Keratinocyte (primary cell): Measurements from ENCODE around the gene F2. TPM values are rescaled to one million over a fixed set of nuclear protein-coding genes. Genes with fewer than 3 reads are reported as not detected.

Experiments used
- DNase-seq: peaks from one replicate; pipeline ENCODE4 v3.0.0-alpha.2; 2011; ENCODE audit warnings: low read depth, missing footprints, low spot score
- FAIRE-seq: peaks from 2 replicates; lab custom pipeline; 2011; peaks lifted over from hg19 to GRCh38; lab: Jason Lieb, UNC
- H2AFZ ChIP-seq: 2 replicates; pipeline ENCODE4 v1.6.0; 2012; ENCODE audit warnings: low read length, control low read depth, inconsistent platforms; ENCODE audit not compliant: control insufficient read depth
- H3K27ac ChIP-seq: 2 replicates; pipeline ENCODE4 v1.5.1; 2011; ENCODE audit warnings: low read length; ENCODE audit not compliant: control insufficient read depth, insufficient read depth
- H3K27me3 ChIP-seq: 3 replicates; pipeline ENCODE4 v1.6.0; 2011; ENCODE audit warnings: low read length; ENCODE audit not compliant: control insufficient read depth, insufficient read depth; ENCODE audit errors: extremely low read depth
- H3K36me3 ChIP-seq, 2 experiments: 2 replicates in 1 of 2; 3 replicates in 1 of 2; pipeline ENCODE4 v1.5.1; 2011; ENCODE audit warnings: low read length in 2 of 2, mild to moderate bottlenecking in 1 of 2; ENCODE audit not compliant: control insufficient read depth in 2 of 2, insufficient read depth in 2 of 2; ENCODE audit errors: extremely low read depth in 1 of 2
- H3K4me1 ChIP-seq: 3 replicates; pipeline ENCODE4 v1.5.1; 2011; ENCODE audit warnings: low read length; ENCODE audit not compliant: control insufficient read depth, insufficient read depth; ENCODE audit errors: extremely low read depth
- H3K4me2 ChIP-seq: 3 replicates; pipeline ENCODE4 v1.6.0; 2011; ENCODE audit warnings: low read depth, low read length; ENCODE audit not compliant: control insufficient read depth, insufficient read depth; ENCODE audit errors: extremely low read depth
- H3K4me3 ChIP-seq, 3 experiments: fragments of 200-600 bp in 1 of 3; sonication (generic) in 1 of 3; 2 replicates in 2 of 3; 3 replicates in 1 of 3; pipeline ENCODE4 v1.5.1; 2011 to 2016; ENCODE audit warnings: low read length in 3 of 3, mild to moderate bottlenecking in 3 of 3, control low read depth in 2 of 3, inconsistent platforms in 1 of 3, low read depth in 1 of 3, mixed read lengths in 1 of 3, mixed run types in 1 of 3, moderate library complexity in 1 of 3; ENCODE audit not compliant: control insufficient read depth in 2 of 3, insufficient read depth in 2 of 3; ENCODE audit errors: extremely low read depth in 1 of 3
- H3K79me2 ChIP-seq: 2 replicates; pipeline ENCODE4 v1.6.0; 2012; ENCODE audit warnings: low read length; ENCODE audit not compliant: control insufficient read depth, insufficient read depth
- H3K9ac ChIP-seq: 3 replicates; pipeline ENCODE4 v1.6.0; 2011; ENCODE audit warnings: low read length; ENCODE audit not compliant: control insufficient read depth, insufficient read depth; ENCODE audit errors: extremely low read depth
- H3K9me1 ChIP-seq: 3 replicates; pipeline ENCODE4 v1.6.0; 2011; ENCODE audit warnings: low read length; ENCODE audit not compliant: control insufficient read depth, insufficient read depth; ENCODE audit errors: extremely low read depth
- H3K9me3 ChIP-seq: 2 replicates; pipeline ENCODE4 v1.5.1; 2012; ENCODE audit warnings: low read depth, low read length; ENCODE audit not compliant: control insufficient read depth
- H4K20me1 ChIP-seq: 3 replicates; pipeline ENCODE4 v1.6.0; 2011; ENCODE audit warnings: low read length; ENCODE audit not compliant: control insufficient read depth, insufficient read depth; ENCODE audit errors: extremely low read depth
- EZH2 ChIP-seq: IDR thresholded peaks from one replicate; pipeline ENCODE4 v1.6.1; 2012; ENCODE audit warnings: inconsistent platforms, mild to moderate bottlenecking, low read length, moderate library complexity
- dilution Hi-C: fragments of 300-500 bp; cut with MboI; formaldehyde crosslinking; loops from one replicate; pipeline ENCODE4 v1.7.0; 2020; ENCODE audit warnings: low sequenced_read_pairs; ENCODE audit not compliant: extremely low pct_ligation_motif_present
- polyA plus RNA-seq, 5 experiments: library from polyadenylated mRNA; depleted of rRNA in 3 of 5; stranded (reverse) in 3 of 5; stranded (forward) in 1 of 5; unstranded in 1 of 5; fragments of >200 nt; gene quantifications; 1 replicate in 1 of 5; 2 replicates in 3 of 5; 3 replicates in 1 of 5; pipeline versions ENCODE4 v1.2.1 to v1.2.3, GENCODE V29; 2011 to 2012; ENCODE audit warnings: missing spikeins in 2 of 5, low read depth in 1 of 5, low replicate concordance in 1 of 5
- TF ChIP-seq, protein P1 (sequence below), 3 experiments: IDR thresholded peaks in 1 of 3; conservative IDR thresholded peaks in 1 of 3; optimal IDR thresholded peaks in 1 of 3; 2 replicates in 2 of 3; 3 replicates in 1 of 3; pipeline versions ENCODE3 to v1.5.1; 2011; ENCODE audit warnings: low read length in 3 of 3, mild to moderate bottlenecking in 3 of 3, moderate library complexity in 2 of 3, control low read depth in 1 of 3, inconsistent platforms in 1 of 3; ENCODE audit not compliant: insufficient read depth in 2 of 3; ENCODE audit errors: extremely low read depth in 1 of 3

The F2 gene
- polyA plus RNA-seq, 1 donor (not counting 4 experiments of a cell fraction or from before 2014, with no cell fraction given), result not detected

GRCh38 chr11:46697303-46697702 is 21.7 kb upstream of the F2 start:
- H3K9me3 ChIP-seq, result no peaks in the 10 kb centered on the region
- no peaks in the 10 kb centered on the region for H4K20me1 ChIP-seq
- no peaks in the 10 kb centered on the region for H3K9me1 ChIP-seq
- no peak for DNase-seq
- H2AFZ ChIP-seq, result no peak overlapping the region
- TF ChIP-seq, protein P1, sequence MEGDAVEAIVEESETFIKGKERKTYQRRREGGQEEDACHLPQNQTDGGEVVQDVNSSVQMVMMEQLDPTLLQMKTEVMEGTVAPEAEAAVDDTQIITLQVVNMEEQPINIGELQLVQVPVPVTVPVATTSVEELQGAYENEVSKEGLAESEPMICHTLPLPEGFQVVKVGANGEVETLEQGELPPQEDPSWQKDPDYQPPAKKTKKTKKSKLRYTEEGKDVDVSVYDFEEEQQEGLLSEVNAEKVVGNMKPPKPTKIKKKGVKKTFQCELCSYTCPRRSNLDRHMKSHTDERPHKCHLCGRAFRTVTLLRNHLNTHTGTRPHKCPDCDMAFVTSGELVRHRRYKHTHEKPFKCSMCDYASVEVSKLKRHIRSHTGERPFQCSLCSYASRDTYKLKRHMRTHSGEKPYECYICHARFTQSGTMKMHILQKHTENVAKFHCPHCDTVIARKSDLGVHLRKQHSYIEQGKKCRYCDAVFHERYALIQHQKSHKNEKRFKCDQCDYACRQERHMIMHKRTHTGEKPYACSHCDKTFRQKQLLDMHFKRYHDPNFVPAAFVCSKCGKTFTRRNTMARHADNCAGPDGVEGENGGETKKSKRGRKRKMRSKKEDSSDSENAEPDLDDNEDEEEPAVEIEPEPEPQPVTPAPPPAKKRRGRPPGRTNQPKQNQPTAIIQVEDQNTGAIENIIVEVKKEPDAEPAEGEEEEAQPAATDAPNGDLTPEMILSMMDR (optimal IDR thresholded peaks at IDR 0.05 in 1 of 3, IDR thresholded peaks at IDR 0.05 in 1 of 3, conservative IDR thresholded peaks at IDR 0.05 in 1 of 3; ENCODE audit: extremely low read depth in 1 of 3, insufficient read depth in 2 of 3, low read length in 3 of 3), result no peak
- TF ChIP-seq EZH2, result no peak
- H3K4me1 ChIP-seq, result peaks cover 13% of the 10 kb centered on the region
- no peak overlapping the region for H3K9ac ChIP-seq
- peaks cover 44% of the 10 kb centered on the region for H3K79me2 ChIP-seq
- H3K4me3 ChIP-seq, result no peak overlapping the region
- dilution Hi-C loops, result no loop called here
- peaks cover 21 to 28% of the 10 kb centered on the region in 2 experiments for H3K36me3 ChIP-seq
- H3K27me3 ChIP-seq, result no peaks in the 10 kb centered on the region
- H3K27ac ChIP-seq, result no peak overlapping the region
- no peak overlapping the region for H3K4me2 ChIP-seq
- FAIRE-seq, result no peak

DNA sequence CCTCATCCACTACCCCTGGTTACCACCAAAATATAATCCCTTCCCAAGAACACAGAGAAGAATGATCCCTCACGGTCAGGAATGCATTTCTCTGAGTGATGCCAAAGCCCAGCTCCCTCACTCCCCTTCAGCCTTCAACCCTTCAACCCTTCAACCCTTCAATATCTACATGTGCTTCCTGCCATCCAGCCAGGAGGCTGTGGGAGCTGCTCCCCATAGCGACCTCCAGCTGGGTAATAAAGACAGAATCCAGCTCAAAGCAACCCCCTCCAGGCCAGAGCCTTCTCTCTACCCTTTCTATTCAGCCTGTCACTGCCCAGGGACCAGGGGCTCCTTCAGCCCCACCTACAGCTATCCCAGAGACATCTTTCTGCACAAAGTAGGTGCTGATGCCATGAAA is 21.3 kb upstream of the F2 start:
- Histone ChIP-seq H3K4me1 (peaks cover 13% of the 10 kb centered on the region), H3K9ac (no peak overlapping the region)
- dilution Hi-C loops, result no loop called here

More for the DNA sequence above, 21.3 kb upstream of the F2 start:
- no peak overlapping the region for H3K4me3 ChIP-seq
- peaks cover 23 to 30% of the 10 kb centered on the region in 2 experiments for H3K36me3 ChIP-seq
- H3K27ac ChIP-seq, result no peak overlapping the region
- DNase-seq (no peak), FAIRE-seq (no peak)
- H2AFZ ChIP-seq, result no peak overlapping the region
- no peaks in the 10 kb centered on the region for H3K27me3 ChIP-seq
- no peak overlapping the region for H3K4me2 ChIP-seq
- H3K79me2 ChIP-seq, result peaks cover 49% of the 10 kb centered on the region
- no peaks in the 10 kb centered on the region for H3K9me1 ChIP-seq
- TF ChIP-seq, protein P1 (optimal IDR thresholded peaks at IDR 0.05 in 1 of 3, IDR thresholded peaks at IDR 0.05 in 1 of 3, conservative IDR thresholded peaks at IDR 0.05 in 1 of 3; ENCODE audit: extremely low read depth in 1 of 3, insufficient read depth in 2 of 3, low read length in 3 of 3), result no peak
- TF ChIP-seq EZH2, result no peak
- H3K9me3 ChIP-seq, result no peaks in the 10 kb centered on the region
- H4K20me1 ChIP-seq, result no peaks in the 10 kb centered on the region
